GM18505 (cell line): ENCODE measurements around the gene METTL24.

Experiments
- ATAC-seq: cut with Tn5 transposase; IDR thresholded peaks from one replicate; pipeline ENCODE4 v1.9.1; 2021; ENCODE audit not compliant: unreplicated experiment
- POLR2A ChIP-seq: IDR thresholded peaks from 4 replicates; pipeline ENCODE4 v1.6.1; 2011; ENCODE audit warnings: borderline replicate concordance; ENCODE audit not compliant: insufficient read depth, insufficient read length; ENCODE audit errors: extremely low read depth

The METTL24 gene, protein sequence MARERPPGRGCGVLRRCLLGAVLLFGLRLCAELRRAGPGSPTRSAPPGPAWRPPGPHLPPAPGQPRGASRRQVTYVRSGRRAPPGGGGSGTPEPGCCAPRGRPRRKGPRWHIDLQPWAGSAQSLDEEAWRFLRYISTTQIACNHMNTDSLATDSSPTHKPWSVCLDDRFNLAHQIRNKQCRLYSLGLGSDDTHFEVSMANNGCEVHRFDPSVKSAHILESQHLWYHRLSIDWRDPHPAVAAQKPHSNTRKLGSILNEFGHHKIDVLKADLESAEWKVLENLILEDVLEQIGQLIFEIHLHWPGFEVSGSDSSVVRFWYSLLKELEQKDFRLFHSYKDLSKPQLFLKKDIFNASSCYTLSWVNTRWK

DNA sequence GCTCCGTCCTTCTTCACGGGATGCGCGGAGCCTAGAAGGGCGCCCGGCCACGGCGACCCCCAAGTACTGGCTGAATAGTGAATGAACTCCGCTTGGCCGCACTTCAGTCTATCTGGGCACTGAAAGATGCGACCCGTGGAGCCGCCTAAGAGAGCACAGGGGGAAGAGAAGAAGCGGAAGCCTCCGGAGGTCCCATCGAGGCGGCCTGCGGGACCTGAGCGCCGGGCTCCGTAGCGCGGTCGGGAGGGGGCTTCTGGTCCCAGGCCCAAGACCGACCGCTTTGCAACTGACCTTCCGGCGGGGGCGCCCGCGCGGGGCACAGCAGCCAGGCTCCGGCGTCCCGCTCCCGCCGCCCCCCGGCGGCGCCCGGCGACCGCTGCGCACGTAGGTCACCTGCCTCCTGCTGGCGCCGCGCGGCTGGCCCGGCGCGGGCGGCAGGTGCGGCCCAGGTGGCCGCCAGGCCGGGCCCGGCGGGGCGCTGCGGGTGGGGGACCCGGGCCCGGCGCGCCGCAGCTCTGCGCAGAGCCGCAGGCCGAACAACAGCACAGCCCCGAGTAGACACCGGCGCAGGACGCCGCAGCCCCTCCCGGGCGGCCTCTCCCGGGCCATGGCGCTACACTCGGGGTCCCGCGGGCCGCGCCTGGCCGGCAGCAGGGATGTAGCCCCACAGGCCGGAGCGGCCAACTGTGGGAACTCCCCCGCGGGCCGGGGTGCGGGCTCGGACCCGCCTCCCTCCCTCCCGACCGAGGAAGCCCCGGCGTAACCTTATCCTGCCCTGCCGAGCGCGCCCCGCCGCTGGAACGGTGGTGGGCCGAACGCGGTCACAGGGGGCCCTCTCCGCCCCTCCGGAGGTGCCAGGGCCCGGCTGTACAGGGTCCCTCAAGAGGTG, at the start of gene METTL24:
Gene METTL24 (minus strand): TSS at position 686 of the 889 bp plus-strand sequence. CDS start 77 bp downstream, at position 609.
- no peak for TF ChIP-seq POLR2A
- no peak for ATAC-seq

DNA sequence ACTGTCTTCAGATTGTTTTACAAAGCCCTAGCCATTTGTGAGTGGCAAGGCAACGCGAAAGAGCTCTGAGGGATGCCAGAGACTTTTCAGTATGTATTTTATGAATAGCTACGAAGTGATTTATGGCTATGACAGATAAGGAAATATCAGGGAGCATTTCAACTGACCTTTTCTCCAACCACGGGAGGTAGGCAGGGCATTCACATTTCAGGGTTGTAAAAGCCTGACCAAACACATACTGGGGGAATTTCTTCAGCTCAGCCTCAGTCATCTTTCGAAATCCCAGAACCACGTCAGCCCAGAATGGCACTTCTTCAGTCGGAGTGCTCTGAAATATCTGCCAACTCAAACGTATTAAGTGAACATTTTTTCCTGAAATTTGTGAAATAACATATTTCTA, 46.5 kb upstream of the METTL24 start:
- no peak for TF ChIP-seq POLR2A
- no peak for ATAC-seq

DNA sequence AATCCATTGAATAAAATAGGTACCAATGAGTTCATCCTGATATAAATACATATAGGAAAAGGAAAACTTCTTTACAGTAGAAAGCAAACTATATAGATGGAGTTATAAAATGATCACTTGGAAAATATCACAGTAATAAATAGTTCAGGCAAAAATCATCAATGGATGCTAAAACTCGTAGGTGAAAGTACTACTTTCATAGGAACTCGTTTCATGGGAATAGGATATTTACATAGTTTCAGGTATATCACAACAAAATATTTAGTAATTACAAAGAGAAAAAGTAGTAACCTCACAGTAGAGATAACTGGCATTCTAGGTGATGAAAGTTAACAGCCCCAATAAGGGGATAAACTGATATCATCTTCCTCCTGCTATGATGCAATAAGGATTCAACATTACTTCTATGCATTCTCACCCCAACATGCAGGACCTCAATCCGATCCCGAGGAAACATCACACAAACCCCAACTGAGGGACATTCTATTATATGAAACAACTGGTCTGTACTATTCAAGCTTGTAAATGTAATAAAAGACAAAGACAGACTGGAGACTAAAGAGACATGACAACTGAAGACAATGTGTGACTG, 43.5 kb upstream of the METTL24 start:
- TF ChIP-seq POLR2A, result no peak
- no peak for ATAC-seq

DNA sequence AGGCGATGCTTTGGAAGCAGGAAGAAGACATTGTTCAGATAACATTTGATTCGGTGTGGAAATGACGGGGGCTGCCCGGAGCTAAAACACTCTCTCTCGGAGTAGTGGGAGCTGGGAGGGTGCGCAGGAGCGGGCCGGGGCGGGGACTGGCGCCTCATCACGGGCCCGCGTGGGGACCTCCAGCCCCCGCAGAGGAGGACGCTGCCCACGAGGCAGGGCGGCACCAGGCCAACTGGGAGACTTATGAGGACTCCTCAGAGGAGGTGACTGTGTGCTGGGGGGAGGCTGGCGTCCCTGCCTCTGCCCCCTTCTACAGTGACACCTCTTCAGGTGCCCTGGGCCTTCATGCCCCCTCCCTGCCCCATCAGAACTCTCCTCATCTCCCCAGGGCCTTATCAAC, 42.1 kb upstream of the METTL24 start:
- no peak for ATAC-seq
- no peak for TF ChIP-seq POLR2A

DNA sequence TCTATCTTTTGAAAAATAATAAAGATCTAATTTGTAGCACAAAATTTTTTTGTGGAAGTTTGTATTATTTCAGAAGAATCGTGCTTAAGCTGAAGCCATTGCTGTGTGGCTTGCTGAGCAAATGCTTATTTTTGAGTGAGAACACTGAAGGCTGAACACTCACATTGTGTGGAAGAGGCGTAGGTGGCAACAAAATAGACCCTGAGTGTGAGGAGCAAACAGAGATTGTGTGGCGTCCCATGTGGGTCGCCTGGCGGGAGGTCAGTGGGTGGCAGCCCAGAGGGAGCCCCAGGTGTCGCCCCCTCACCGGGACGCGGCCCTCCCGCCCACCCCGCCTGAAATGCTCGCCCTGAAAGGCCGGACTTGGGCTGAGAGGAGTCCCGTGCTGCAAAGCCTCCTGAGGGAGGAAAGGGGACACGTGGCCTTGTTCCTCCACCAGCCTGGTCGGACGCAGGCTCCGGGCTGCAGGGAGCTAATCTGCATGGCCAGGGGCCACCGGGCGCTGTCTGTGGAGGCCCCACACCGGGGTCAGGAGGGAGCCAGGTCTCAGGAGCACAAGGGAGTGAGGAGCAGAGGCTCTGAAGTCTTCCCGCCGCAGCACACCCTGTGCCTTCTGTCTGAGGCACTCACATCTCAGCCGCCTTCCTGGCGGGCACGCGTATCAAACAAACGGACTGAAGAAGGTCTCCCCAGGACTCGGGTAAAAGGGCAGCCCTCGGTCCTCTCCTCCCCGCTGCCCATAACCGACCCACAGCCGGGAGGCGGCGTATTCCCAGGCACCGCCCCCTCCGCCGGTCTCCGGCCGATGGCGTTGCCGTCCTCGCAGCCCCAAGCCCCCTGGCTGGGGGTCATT, 41.3 kb upstream of the METTL24 start:
- no peak for ATAC-seq
- TF ChIP-seq POLR2A, result no peak

DNA sequence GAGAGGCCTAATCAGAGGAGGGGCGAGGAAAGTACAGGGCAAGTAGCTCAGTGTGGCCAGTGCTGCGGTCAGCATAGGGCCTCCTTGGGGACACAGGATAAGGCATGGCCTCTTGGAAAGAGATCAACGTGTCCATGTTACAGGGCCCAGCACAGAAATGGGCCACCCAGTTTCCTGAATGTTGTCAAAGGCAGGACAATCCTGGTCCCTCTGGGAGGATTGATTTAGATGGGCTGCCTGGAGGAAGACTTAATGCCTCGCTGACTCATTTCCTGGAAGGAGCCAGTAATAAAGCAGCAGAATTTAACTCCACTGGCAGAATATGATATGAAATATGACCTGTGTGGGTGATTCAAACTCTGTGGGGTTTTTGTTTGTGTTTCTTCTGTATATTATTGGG, 40.6 kb upstream of the METTL24 start:
- TF ChIP-seq POLR2A, result no peak
- ATAC-seq, result no peak

DNA sequence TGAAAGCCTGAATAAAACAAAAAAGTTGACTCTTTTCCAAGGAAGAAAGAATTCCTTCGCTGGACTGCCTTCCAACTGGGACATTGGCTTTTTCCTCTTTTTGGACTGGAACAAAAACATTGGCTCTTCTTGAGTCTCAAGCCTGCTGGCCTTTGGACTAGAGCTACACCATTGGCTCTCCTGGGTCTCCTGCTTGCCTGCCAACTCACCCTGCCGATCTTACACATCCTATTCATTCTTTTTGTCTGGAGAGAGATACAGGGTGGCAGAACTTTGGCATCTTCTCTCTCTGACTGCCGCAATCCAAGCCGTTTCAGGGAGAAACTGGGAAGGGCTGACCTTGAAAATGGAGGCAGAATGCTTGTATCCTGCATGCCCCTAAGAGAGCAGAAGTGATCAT, 37.1 kb upstream of the METTL24 start:
- TF ChIP-seq POLR2A, result no peak
- ATAC-seq, result no peak

DNA sequence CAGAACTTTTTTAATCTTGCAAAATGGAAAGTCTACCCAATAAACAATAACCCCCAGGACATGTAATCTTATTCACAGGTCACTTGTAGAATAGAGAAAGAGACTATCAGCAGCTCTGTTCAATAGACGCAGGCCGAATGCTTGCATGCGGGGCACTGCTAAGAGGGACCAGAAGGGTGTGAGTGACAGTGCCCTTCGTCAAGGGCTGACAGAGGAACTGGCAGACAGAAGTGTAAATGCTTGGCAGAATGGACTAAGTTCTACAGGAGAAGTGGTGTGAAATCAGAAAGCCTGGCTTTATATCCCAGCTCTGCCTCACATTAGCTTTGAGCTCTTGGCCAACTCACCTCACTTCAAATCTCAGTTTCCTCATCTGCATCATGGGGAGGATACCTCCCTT, 36.3 kb upstream of the METTL24 start:
- ATAC-seq, result no peak
- no peak for TF ChIP-seq POLR2A

DNA sequence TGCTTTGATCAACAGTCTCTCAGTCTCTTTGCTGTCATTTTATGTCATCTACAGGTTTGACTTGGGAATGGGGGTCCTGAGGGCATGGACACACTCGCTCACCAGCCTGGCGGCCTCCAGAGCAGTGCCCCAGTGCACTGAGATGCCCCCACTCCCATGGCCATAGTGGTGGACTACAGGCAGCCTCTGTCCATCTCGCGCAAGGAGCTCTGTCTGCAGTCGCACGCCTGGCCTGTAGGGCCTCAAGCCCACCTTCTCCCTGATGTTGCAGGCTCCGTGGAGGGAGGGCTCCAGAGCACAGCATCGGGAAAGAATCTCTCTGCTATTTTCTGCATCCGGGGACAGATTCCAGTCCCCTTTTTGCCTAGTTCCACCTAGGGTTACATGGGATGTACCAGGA, 34.6 kb upstream of the METTL24 start:
- ATAC-seq, result no peak
- TF ChIP-seq POLR2A, result no peak

DNA sequence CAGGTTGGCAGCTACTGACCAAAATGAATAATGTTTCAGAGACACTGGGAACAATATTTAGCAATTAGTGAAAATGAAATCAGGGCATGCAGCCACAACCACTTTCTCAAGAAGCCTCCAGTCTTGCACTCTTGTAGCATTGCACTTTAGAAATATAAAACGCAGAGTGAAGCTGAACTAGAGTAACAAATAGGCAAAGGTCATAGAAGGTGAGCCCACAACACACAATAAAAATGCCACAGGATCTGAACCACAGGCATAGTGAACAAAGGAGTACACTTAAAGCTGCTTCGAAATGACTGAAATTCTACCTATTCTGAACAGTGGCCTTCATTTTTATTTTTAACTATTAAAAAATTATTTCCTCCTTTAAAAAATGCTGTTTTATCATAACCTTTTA, 32.3 kb upstream of the METTL24 start:
- no peak for TF ChIP-seq POLR2A
- ATAC-seq, result no peak

DNA sequence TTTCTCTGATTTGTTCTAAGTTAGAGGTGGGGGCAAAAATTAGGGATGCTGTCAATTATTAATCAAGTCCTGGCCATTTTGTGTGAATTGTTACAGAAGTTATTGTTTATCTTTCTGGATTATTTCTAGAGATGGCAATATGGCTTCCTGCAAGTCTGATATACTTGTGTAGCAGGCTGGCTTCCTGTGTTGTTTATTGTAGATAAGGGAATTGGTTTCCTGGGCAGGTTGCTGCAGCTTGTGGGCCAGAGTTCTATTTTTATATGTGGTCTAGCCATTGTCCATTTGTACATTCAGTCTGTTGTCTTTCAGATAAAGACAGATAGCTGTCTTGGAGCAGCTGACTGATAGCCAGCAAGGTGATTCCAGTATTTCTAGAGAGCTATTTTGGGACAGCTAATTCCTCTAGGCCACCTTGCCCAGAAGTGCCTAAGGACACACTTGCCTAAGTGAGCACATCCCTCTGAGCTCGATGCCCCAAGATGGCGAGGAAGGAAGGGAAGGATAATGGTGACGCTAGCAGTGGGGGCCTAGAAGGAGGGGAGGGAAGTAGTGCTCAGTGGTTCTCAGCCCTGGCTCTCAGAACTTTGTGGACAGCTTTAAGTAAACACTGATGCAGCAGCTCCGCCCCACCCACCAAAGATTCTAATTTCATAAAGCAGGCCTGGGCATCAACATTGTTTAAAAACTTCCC, 31.7 kb upstream of the METTL24 start:
- no peak for ATAC-seq
- TF ChIP-seq POLR2A, result no peak

DNA sequence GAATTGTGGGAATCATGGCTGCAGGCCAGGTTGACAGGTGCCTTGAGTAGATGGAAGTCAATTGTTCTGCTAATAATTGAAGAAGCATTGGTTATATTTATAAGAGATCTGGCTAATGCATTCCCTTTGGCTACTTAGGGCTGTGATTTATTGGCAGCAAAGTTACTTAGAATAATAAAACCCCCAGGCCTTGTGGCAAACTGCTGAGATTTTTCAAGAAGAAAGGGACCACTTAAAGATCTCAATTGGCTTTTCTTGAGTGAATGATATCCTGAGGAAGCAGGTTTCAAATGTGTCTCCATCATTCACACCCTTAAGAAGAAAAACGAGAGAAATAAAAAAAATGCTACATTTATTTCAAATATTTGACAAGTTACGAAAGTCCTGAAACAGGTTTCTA, 29.8 kb upstream of the METTL24 start:
- no peak for TF ChIP-seq POLR2A
- ATAC-seq, result no peak
